Coronary artery (tissue), 2 donors: ENCODE measurements around the gene SUSD6.

Experiments used
- DNase-seq: peaks from one replicate; pipeline ENCODE4 v3.0.0-alpha.2; 2017; ENCODE audit warnings: low spot score
- H3K27ac ChIP-seq, 2 donors: fragments of 200-600 bp; sonication (generic); one replicate each; pipeline ENCODE4 v1.5.1; 2016 to 2019
- H3K4me3 ChIP-seq: fragments of 200-600 bp; sonication (generic); 2 replicates; pipeline ENCODE4 v1.5.1; 2016; ENCODE audit warnings: mild to moderate bottlenecking, moderate library complexity
- TF ChIP-seq, protein P1 (sequence below): fragments of 200-600 bp; sonication (generic); IDR thresholded peaks from one replicate; pipeline ENCODE4 v1.5.1; 2019; ENCODE audit warnings: antibody characterized with exemption

The SUSD6 gene

GRCh38 chr14:69750495-69750894 is 139.1 kb downstream of the SUSD6 start:
- no peak overlapping the region for H3K4me3 ChIP-seq
- no peak for DNase-seq
- TF ChIP-seq, protein P1, sequence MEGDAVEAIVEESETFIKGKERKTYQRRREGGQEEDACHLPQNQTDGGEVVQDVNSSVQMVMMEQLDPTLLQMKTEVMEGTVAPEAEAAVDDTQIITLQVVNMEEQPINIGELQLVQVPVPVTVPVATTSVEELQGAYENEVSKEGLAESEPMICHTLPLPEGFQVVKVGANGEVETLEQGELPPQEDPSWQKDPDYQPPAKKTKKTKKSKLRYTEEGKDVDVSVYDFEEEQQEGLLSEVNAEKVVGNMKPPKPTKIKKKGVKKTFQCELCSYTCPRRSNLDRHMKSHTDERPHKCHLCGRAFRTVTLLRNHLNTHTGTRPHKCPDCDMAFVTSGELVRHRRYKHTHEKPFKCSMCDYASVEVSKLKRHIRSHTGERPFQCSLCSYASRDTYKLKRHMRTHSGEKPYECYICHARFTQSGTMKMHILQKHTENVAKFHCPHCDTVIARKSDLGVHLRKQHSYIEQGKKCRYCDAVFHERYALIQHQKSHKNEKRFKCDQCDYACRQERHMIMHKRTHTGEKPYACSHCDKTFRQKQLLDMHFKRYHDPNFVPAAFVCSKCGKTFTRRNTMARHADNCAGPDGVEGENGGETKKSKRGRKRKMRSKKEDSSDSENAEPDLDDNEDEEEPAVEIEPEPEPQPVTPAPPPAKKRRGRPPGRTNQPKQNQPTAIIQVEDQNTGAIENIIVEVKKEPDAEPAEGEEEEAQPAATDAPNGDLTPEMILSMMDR = no peak
- H3K27ac ChIP-seq = no peak overlapping the region

GRCh38 chr14:69752773-69753172 is 141.4 kb downstream of the SUSD6 start:
- Histone ChIP-seq H3K4me3 (no peak overlapping the region), H3K27ac (no peak overlapping the region)
- no peak for DNase-seq
- TF ChIP-seq, protein P1 = no peak

- TF ChIP-seq, protein P1 = no peak
- Histone ChIP-seq H3K4me3 (no peak overlapping the region), H3K27ac (no peak overlapping the region)
- DNase-seq = no peak
These were observed 142.5 kb downstream of the SUSD6 start for GRCh38 chr14:69753860-69754259.

GRCh38 chr14:69754487-69754886 is 143.1 kb downstream of the SUSD6 start:
- DNase-seq = no peak
- no peak overlapping the region for H3K27ac ChIP-seq
- H3K4me3 ChIP-seq = no peak overlapping the region
- TF ChIP-seq, protein P1 = no peak

DNA sequence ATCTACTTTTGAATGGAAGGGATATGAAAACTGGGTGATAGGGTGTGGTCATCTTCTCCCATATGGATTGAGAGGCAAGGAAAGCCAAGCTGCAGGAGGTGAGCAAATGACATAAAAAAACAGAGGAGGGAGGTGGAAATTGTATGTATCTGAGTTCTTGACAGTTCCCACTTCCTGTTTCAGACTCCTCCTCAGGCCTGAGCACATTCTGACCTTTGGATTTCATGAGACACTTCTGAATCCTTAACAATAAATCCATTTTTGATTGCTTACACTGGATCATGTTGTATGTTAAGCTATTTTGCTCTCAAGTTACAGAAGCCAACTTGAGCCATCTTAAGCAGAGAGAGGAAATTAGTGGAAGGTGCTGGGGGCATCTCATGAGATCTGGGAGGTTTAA is 143.9 kb downstream of the SUSD6 start:
- no peak overlapping the region for H3K27ac ChIP-seq
- H3K4me3 ChIP-seq = no peak overlapping the region
- DNase-seq = no peak
- TF ChIP-seq, protein P1 = no peak

GRCh38 chr14:69755784-69756183 is 144.4 kb downstream of the SUSD6 start:
- TF ChIP-seq, protein P1 = no peak
- Histone ChIP-seq H3K27ac (no peak overlapping the region), H3K4me3 (no peak overlapping the region)
- no peak for DNase-seq

DNA sequence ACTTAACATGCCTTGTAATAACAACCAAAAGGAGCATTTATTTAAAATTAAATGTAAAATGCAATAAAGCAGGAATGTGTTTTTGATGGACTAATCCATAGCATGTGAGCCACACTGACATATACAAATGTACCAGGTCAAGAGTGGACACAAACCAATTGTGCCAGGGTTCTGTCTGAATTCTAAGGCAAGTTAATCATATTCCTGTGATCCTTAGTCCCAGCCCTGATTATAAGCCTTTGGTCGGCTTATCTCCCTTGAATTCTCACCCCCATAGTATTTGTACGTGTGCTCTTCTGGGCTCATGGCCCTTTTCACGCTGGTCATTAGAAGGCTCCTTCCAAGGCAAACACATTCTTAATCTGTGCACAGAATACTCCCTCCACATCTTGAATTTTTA is 144.9 kb downstream of the SUSD6 start:
- TF ChIP-seq, protein P1 = no peak
- DNase-seq = no peak
- H3K27ac ChIP-seq = no peak overlapping the region
- no peak overlapping the region for H3K4me3 ChIP-seq
